Effector memory CD4-positive, alpha-beta T cell (primary cell): ENCODE data around the gene C1orf53.
A peak's percentile ranks its signal among the peaks of the same experiment; 100 is the strongest.
"Not testable (repeated sequence)": the region's sequence is repeated elsewhere in the genome, so short reads cannot be mapped to it uniquely, and the experiment has no call there.

ENCODE experiments used
- DNase-seq, 3 donors: peaks; one replicate each; pipeline ENCODE4 v3.0.0-alpha.2; 2020
- H3K27ac ChIP-seq: 2 replicates; pipeline ENCODE4 v1.7.0; 2013; ENCODE audit warnings: mild to moderate bottlenecking, low read length, moderate library complexity; ENCODE audit not compliant: insufficient read depth, poor library complexity, severe bottlenecking
- H3K27me3 ChIP-seq: replicated peaks from 2 replicates; pipeline ENCODE4 v1.7.0; 2013; ENCODE audit warnings: mild to moderate bottlenecking, low read length; ENCODE audit not compliant: insufficient read depth, control insufficient read depth, poor library complexity, severe bottlenecking
- H3K36me3 ChIP-seq: 2 replicates; pipeline ENCODE4 v1.7.0; 2013; ENCODE audit warnings: mild to moderate bottlenecking, low read length, moderate library complexity; ENCODE audit not compliant: control insufficient read depth, insufficient read depth
- H3K4me1 ChIP-seq: 2 replicates; pipeline ENCODE4 v1.7.0; 2013; ENCODE audit warnings: low read length, mild to moderate bottlenecking; ENCODE audit not compliant: control insufficient read depth, insufficient read depth, poor library complexity, severe bottlenecking
- H3K4me3 ChIP-seq: 2 replicates; pipeline ENCODE4 v1.7.0; 2013; ENCODE audit warnings: low read length, low read depth, mild to moderate bottlenecking; ENCODE audit not compliant: insufficient read depth, poor library complexity, severe bottlenecking
- H3K9me3 ChIP-seq: 2 replicates; pipeline ENCODE4 v1.7.0; 2013; ENCODE audit warnings: mild to moderate bottlenecking, low read length, moderate library complexity; ENCODE audit not compliant: control insufficient read depth
- total RNA-seq, 3 donors: gene quantifications; one replicate each; lab custom pipeline; 2026; lab: John Stamatoyannopoulos, UW

C1orf53 gene
- 0 reads per million in 3 donors for total RNA-seq

GRCh38 chr1:197902454-197903195 lies at the start of gene C1orf53:
C1orf53 (plus strand) TSS chr1:197902630; CDS start chr1:197902650, 20 bp downstream.
- Histone ChIP-seq H3K27ac (peak within 1 kb of the TSS; percentile 32), H3K27me3 (peaks cover 31% of the 10 kb centered on the region), H3K9me3 (no peaks in the 10 kb centered on the region), H3K36me3 (no peaks in the 10 kb centered on the region), H3K4me3 (peak within 1 kb of the TSS; percentile 69), H3K4me1 (peaks cover 4% of the 10 kb centered on the region)
- DNase-seq = peak; percentile 48 to 62 (median 57)

GRCh38 chr1:197855751-197856150 lies 46.7 kb upstream of the C1orf53 start:
- not testable (repeated sequence) for DNase-seq, H3K27me3 ChIP-seq, H3K4me3 ChIP-seq, H3K4me1 ChIP-seq, H3K27ac ChIP-seq, H3K9me3 ChIP-seq, H3K36me3 ChIP-seq

- H3K4me1 ChIP-seq = no peaks in the 10 kb centered on the region
- H3K36me3 ChIP-seq = no peaks in the 10 kb centered on the region
- no peak overlapping the region for H3K27ac ChIP-seq
- H3K27me3 ChIP-seq = no peaks in the 10 kb centered on the region
- no peaks in the 10 kb centered on the region for H3K9me3 ChIP-seq
- no peak overlapping the region for H3K4me3 ChIP-seq
- DNase-seq = no peak
Measured at GRCh38 chr1:197857477-197857876, 45.0 kb upstream of the C1orf53 start.

- Histone ChIP-seq H3K9me3 (no peaks in the 10 kb centered on the region), H3K36me3 (no peaks in the 10 kb centered on the region), H3K27me3 (no peaks in the 10 kb centered on the region), H3K4me1 (no peaks in the 10 kb centered on the region), H3K4me3 (no peak overlapping the region), H3K27ac (no peak overlapping the region)
- DNase-seq = no peak
Measured at GRCh38 chr1:197859024-197859423, 43.4 kb upstream of the C1orf53 start.

- no peaks in the 10 kb centered on the region for H3K36me3 ChIP-seq
- no peaks in the 10 kb centered on the region for H3K9me3 ChIP-seq
- H3K4me1 ChIP-seq = no peaks in the 10 kb centered on the region
- H3K27me3 ChIP-seq = no peaks in the 10 kb centered on the region
- no peak overlapping the region for H3K4me3 ChIP-seq
- no peak for DNase-seq
- H3K27ac ChIP-seq = no peak overlapping the region
Measured at GRCh38 chr1:197862221-197862620, 40.2 kb upstream of the C1orf53 start.

- Histone ChIP-seq H3K27me3 (no peaks in the 10 kb centered on the region), H3K36me3 (no peaks in the 10 kb centered on the region), H3K4me1 (no peaks in the 10 kb centered on the region), H3K27ac (no peak overlapping the region), H3K4me3 (no peak overlapping the region), H3K9me3 (no peaks in the 10 kb centered on the region)
- no peak for DNase-seq
Measured at GRCh38 chr1:197862671-197863070, 39.8 kb upstream of the C1orf53 start.

- no peak for DNase-seq
- H3K27ac ChIP-seq = no peak overlapping the region
- no peak overlapping the region for H3K4me3 ChIP-seq
- H3K27me3 ChIP-seq = no peaks in the 10 kb centered on the region
- no peaks in the 10 kb centered on the region for H3K36me3 ChIP-seq
- H3K9me3 ChIP-seq = no peaks in the 10 kb centered on the region
- no peaks in the 10 kb centered on the region for H3K4me1 ChIP-seq
Measured at GRCh38 chr1:197865809-197866208, 36.6 kb upstream of the C1orf53 start.

GRCh38 chr1:197868751-197869489 lies 33.5 kb upstream of the C1orf53 start:
- no peak overlapping the region for H3K4me3 ChIP-seq
- no peaks in the 10 kb centered on the region for H3K27me3 ChIP-seq
- H3K36me3 ChIP-seq = no peaks in the 10 kb centered on the region
- peak in 1 of 3 donors; percentile 12 for DNase-seq
- H3K4me1 ChIP-seq = no peaks in the 10 kb centered on the region
- no peaks in the 10 kb centered on the region for H3K9me3 ChIP-seq
- no peak overlapping the region for H3K27ac ChIP-seq

- Histone ChIP-seq H3K36me3 (no peaks in the 10 kb centered on the region), H3K4me1 (no peaks in the 10 kb centered on the region), H3K27me3 (no peaks in the 10 kb centered on the region), H3K27ac (no peak overlapping the region), H3K4me3 (no peak overlapping the region), H3K9me3 (no peaks in the 10 kb centered on the region)
- DNase-seq = no peak
Measured at GRCh38 chr1:197869490-197870077, 32.8 kb upstream of the C1orf53 start.

- no peaks in the 10 kb centered on the region for H3K9me3 ChIP-seq
- DNase-seq = no peak
- H3K27ac ChIP-seq = no peak overlapping the region
Measured at GRCh38 chr1:197876894-197877293, 25.5 kb upstream of the C1orf53 start.

More at GRCh38 chr1:197876894-197877293, 25.5 kb upstream of the C1orf53 start:
- Histone ChIP-seq H3K27me3 (no peaks in the 10 kb centered on the region), H3K36me3 (no peaks in the 10 kb centered on the region), H3K4me3 (no peak overlapping the region), H3K4me1 (no peaks in the 10 kb centered on the region)
